ENCODE results near the gene ST6GALNAC3.

DNA sequence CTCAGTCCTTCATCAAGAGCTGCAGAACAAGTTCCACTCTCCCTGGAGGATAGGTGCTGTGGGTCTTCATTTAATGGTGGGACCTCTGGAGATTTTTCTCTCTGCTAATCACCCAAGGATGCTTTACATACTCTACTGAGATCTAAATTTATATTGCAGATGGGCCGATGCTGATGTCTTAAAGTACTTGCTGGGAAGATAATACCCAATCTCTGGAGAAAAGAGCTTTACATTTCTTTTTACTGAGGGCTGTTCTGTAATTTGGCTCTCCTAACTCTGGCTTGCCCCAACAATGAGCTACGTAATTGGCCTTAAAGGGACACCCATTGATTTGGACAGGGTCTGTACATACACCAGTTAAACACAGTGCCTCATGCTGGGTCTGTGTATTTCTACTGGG lies 86.9 kb downstream of the ST6GALNAC3 start:
- no peak for TF ChIP-seq CTCF (optimal IDR thresholded peaks at IDR 0.05 in 1 of 3, IDR thresholded peaks at IDR 0.05 in 1 of 3, conservative IDR thresholded peaks at IDR 0.05 in 1 of 3; ENCODE audit: extremely low read depth in 1 of 3, insufficient read depth in 2 of 3, low read length in 3 of 3)
- TF ChIP-seq EZH2 (IDR thresholded peaks at IDR 0.05; ENCODE audit: low read length): no peak

All from keratinocyte (primary cell).